Measurements from ENCODE around the gene IRX2.

The IRX2 gene

DNA sequence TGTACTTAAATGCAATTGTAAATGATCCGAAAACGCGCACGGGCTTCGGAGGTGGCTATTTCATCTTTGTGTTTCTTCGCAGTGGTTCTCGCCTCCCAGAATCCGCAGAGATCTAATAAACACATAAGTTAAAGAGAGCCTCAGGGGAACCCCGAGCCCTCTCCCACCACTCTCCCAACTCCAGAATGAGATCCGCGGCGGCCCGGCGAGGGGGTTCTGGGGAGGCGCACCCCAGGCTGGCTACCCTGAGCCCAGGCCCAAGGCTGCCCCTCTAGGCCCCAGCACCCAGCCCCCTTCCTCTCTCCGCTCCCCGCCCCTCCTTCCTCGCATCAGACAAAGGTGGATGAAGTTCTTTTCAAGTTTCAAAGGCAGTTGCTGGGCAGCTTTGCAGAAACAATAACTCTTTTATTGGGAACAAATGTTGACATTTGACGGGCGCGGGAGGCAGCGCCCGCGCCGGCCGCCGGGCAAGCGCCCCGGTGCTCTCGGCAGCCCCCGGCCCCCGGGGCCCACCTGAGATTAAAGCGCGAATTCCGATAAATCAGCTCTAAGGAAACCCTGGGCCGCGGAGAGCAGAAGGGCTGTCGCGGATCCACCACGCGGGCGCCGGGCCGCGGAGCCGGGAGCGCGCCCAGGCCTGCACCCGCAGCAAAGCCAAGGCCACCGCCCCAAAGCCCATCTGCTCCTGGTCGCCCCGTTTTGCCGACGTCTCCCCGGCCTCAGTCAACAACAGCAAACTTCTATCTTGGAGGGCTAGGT is 8.4 kb downstream of the IRX2 start:
- in situ Hi-C loops (cut with MboI; ENCODE audit: low sequenced_read_pairs): no loop called here

DNA sequence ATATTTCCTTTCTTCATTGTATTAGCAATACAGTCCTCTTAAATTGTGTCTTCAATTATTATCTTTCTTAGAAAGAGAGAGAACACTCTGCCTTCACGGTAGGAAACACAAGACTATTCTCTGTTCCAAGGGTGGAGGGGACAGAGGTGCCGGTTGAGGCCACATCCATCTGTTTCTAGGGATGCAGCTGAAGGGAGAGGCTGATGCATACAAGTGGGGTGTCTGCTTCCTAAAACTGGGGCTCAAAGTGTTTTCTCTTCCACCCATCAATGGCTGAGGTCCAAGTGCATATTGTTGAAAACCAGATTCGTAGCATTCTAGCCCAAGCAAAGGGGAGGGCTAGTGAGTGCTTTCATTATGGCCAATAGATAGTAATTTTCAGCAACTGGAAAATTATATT is 9.5 kb downstream of the IRX2 start:
- in situ Hi-C loops (cut with MboI; ENCODE audit: low sequenced_read_pairs): no loop called here

DNA sequence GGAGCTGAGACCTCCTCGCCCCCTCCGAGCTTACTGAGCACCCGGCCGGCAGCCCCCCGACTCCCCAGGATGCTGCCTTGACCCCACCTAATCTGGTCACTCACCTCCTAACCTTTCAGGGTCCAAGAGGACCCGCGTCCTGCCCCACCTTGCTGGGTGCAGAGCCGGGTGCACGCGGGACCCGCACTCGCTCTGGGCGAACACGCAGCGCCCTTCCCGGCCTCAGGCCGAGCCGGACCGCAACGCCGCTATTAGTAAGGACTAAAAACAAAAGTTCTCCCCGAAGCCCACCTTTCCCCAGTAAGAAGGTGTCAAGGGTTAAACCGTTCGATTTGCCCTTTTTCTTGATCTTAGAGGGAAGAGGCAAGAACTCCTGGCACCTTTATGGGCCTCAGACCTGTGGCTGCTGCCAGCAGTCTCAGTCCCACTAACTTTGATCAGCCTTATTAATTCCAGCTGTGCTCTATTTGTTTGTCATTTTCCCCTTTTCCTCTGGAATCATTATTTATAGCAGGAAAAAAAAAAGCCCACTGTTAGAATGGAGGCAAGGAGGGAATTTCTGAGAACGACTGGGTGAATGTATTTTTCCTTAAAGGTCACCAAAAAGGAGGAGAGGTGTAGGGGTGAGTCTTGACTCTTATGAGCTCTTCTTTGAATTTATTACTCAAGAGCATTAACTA is 10.5 kb downstream of the IRX2 start:
- in situ Hi-C loops (cut with MboI; ENCODE audit: low sequenced_read_pairs): no loop called here

DNA sequence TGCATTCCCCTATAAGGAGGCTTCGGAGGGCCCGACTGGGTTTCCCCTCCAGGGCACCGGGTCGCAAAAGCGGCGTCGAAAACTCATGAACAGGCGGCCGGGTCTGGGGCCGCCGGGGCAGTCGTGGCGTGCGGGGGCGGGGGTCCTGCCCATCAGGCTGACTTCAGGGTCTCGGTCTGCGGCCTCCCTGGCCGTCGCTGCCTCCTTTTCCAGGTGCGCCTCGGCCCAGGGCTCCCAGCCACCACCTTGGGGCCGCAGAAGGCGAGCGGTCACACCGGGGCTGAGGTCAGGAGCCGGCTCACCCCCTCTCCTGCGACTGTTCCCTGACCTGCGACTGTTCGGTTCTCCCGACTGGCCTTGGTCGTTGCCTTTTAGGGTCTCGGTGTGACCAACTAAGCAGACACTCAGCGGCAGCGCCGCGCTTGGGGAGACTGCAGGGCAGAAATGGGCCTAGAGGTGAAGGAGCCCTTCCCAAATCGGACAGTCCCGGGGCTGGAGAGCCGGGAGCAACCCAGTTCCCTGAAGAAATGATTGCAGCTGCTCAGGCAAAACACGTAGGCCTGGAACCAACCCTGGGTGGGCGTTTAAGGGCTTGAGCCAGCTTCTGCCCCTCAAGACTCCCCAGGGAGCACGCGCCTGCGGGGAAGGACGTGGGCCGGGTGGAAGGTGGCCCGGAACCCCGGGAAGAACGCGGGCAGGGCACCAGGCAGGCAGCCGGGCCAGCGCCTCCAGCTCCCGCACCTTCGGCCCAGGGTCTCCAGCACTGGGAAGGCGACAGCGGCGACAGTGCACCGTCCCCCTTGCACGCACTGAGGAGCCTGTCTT is 11.2 kb downstream of the IRX2 start:
- in situ Hi-C loops (cut with MboI; ENCODE audit: low sequenced_read_pairs): no loop called here

DNA sequence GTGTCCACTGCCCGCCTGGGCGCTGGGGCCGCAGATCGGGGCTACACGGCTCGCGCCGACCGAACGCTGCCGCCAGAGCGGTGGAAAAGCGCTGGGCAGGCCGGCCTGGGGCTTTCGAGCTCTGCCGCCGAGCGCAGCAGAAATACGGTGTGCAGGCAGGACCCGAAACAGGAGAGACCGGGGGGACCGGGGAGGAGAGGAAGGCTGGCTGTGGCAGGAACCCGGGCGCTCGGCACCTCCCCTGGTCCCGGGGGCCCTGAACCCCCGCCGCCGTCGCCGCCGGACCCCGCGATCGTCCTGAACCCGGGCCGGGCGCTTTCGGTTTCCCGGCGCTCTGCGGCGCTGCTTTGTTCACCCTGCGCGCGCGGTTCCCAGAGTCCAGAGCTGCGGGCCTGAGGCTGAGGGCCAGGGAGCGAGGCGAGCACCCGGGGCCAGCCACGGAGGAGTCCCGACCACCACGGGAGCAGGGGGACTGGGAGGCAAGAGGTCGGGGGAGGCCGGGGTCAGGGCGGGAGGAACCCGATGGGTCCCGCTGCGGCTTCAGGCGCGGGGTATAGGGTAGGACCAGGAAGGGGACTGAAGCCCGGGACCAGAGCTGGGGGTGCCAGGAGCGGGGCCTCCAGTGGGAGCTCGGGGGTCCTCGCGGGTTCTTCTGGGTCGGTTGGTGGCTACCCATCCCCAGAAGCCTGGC is 12.0 kb downstream of the IRX2 start:
- in situ Hi-C loops (cut with MboI; ENCODE audit: low sequenced_read_pairs): no loop called here

- in situ Hi-C loops (cut with MboI; ENCODE audit: low sequenced_read_pairs): no loop called here
Measured at GRCh38 chr5:2738700-2739359, 12.6 kb downstream of the IRX2 start.

- in situ Hi-C loops (cut with MboI; ENCODE audit: low sequenced_read_pairs): no loop called here
Measured at GRCh38 chr5:2738156-2738699, 13.2 kb downstream of the IRX2 start.

DNA sequence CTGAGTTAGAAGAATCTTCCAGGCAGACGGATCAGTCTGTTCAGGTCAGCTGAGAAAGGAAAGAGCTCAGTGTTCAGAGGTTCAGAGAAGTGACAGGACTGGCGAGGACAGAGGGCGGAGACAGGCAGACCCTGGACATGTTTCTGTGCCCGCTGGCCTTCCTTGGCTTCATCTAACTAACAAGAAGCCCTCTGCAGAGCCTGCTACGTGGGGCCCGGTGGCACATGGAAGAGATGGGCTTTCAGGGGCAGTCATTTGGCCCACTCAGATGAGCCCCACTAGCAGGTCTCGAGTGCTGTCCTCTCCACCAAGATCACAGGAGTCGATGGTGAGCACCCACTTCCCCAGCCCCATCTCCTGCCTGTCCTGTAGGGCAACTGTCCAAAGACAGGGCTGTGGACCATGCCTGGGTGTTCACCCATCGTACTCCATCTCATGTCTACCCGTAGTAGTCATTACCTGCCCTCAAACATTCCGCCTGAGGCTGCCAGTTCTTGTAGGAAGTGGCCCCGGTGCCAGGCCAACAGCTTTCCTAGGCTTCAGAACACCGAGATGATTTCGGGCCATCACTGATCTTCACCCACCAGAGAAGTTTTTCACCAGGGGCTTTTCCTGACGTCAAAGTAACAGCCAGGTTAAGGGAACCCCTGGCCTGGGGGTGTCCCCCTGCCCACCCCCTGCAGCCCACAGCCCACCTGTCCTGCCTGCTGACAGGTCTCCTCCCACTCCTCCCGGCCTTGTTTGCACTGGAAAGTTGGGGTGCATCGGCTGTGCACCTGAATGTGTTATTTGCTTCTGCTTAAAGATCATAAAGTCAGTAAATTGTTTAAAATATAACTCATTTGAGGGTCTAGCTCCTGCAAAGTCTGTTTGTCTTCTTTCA is 14.0 kb downstream of the IRX2 start:
- in situ Hi-C loops (cut with MboI; ENCODE audit: low sequenced_read_pairs): no loop called here

- in situ Hi-C loops (cut with MboI; ENCODE audit: low sequenced_read_pairs): no loop called here
Measured at GRCh38 chr5:2736872-2737271, 14.6 kb downstream of the IRX2 start.

- in situ Hi-C loops (cut with MboI; ENCODE audit: low sequenced_read_pairs): no loop called here
Measured at GRCh38 chr5:2735996-2736395, 15.5 kb downstream of the IRX2 start.

DNA sequence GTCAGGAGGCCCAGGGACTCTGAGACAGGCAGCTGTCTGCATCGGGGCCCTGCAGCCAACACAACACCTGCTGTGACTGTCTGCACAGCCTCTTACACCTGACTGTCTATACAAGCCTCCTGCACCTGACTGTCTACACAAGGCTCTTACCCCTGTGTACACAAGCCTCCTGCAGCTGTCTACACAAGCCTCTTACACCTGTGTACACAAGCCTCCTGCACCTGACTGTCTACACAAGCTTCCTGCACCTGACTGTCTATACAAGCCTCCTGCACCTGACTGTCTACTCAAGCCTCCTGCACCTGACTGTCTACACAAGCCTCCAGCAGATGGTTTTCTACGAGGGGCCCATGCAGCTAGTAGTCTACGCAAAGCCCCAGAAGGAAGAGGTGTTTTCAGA is 18.6 kb downstream of the IRX2 start:
- in situ Hi-C loops (cut with MboI; ENCODE audit: low sequenced_read_pairs): no loop called here

DNA sequence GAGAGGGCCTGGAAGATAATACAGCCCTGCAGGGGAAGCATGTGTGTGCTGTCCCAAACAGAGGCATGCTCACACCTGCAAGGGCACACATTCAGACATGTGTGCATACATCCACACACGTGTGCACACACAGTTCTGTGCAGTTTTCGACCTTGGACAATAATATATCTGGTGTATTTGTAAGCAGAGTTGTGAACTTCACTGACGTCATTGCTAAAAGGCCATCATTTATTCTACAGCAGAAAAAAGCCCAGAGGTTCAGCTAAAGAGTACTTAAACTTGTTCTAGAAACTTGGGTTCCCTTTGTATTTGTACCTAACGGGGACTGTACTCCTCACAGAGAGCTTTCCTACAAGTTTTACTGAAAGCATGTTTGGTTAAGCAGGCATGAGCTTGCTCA is 19.5 kb downstream of the IRX2 start:
- in situ Hi-C loops (cut with MboI; ENCODE audit: low sequenced_read_pairs): no loop called here

DNA sequence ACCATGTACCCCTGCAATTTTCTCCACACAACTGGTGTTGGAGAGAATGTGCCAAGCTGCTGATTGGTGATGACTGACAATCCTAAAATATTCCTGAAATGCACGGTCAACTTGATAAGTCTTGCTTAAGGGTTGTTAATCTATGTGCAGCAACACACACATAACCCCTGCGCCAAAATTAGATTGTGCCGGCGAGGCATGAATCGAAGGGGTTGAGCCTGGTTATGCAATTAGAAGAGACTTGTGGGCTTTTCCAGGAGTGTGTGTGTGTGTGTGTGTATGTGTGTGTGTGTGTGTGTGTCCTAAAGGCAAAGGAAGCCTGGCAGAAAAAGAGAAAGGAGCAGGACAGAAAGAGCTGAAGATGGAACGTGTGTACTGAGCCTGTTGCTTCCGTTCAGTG is 22.3 kb downstream of the IRX2 start:
- in situ Hi-C loops (cut with MboI; ENCODE audit: low sequenced_read_pairs): no loop called here

- in situ Hi-C loops (cut with MboI; ENCODE audit: low sequenced_read_pairs): no loop called here
Measured at GRCh38 chr5:2727550-2727949, 23.9 kb downstream of the IRX2 start.

GRCh38 chr5:2725980-2726765 is 25.3 kb downstream of the IRX2 start:
- in situ Hi-C loops (cut with MboI; ENCODE audit: low sequenced_read_pairs): no loop called here

DNA sequence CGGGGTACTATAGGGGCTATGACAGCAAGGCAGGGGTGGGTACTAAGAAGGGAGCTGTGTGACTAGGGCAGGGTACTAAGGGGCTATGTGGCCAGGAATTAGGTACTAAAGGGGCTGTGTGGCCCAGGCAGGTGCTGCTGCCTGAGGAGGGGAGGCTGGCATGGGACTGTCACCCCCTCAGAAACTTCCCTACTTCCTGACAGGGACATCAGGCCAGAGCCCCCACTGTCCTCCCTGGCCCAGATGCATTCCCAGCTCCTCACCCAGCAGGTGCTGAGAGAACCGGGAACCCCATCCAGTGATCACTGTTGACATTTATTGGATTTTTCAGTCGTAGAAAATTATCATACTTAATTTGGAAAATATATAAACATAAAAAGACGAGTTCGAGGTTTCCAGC is 26.6 kb downstream of the IRX2 start:
- in situ Hi-C loops (cut with MboI; ENCODE audit: low sequenced_read_pairs): no loop called here

DNA sequence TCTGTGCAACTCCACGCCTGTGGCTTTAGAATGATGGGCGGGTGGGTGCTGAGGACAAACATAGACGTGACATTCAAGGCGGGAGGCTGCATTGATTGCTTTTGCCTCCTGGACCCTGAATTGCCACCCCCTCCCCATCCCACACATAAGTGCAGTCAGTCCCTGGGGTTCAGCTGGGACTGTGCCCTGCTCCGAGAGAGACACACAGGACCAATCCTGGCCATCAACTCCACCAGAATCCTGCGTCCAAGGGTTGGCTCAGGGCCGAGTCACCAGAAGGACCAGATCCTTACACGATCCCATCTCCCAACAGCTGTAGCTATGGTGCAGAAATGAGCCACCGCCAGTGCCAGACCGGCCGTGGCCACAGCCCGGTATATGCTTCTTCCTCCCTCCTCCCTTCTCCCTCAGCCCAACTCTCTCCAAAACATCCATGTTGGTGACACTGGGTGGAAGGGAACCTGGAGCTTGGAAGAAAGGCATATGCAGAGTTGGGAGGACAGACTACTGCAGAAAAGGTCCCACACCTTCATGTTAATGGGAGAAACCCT is 27.4 kb downstream of the IRX2 start:
- in situ Hi-C loops (cut with MboI; ENCODE audit: low sequenced_read_pairs): no loop called here

GRCh38 chr5:2722901-2723300 is 28.6 kb downstream of the IRX2 start:
- in situ Hi-C loops (cut with MboI; ENCODE audit: low sequenced_read_pairs): no loop called here
